NT2/D1 (cell line): Measurements from ENCODE around the gene GPX2.

Source experiments
- DNase-seq: peaks from one replicate; pipeline ENCODE4 v3.0.0-alpha.2; 2011; ENCODE audit warnings: low read depth, low spot score
- H3K27me3 ChIP-seq: 2 replicates; pipeline ENCODE4 v1.6.0; 2011; ENCODE audit warnings: mild to moderate bottlenecking; ENCODE audit not compliant: insufficient read length, insufficient read depth
- H3K36me3 ChIP-seq: 2 replicates; pipeline ENCODE4 v1.6.1; 2011; ENCODE audit warnings: mild to moderate bottlenecking, low read length, mixed read lengths; ENCODE audit not compliant: insufficient read depth, insufficient read length
- H3K4me1 ChIP-seq: 2 replicates; pipeline ENCODE4 v1.5.1; 2011; ENCODE audit not compliant: insufficient read depth, insufficient read length
- H3K4me3 ChIP-seq: 2 replicates; pipeline ENCODE4 v1.5.1; 2011; ENCODE audit warnings: low read depth; ENCODE audit not compliant: insufficient read length
- H3K9ac ChIP-seq: 2 replicates; pipeline ENCODE4 v1.6.0; 2011; ENCODE audit warnings: low read depth; ENCODE audit not compliant: insufficient read length
- H3K9me3 ChIP-seq: 2 replicates; pipeline ENCODE4 v1.5.1; 2011; ENCODE audit warnings: mild to moderate bottlenecking, low read length; ENCODE audit not compliant: insufficient read depth
- SUZ12 ChIP-seq: IDR thresholded peaks from 2 replicates; pipeline ENCODE4 v1.6.1; 2011; ENCODE audit not compliant: insufficient read length, insufficient read depth; ENCODE audit errors: extremely low read depth
- YY1 ChIP-seq: IDR thresholded peaks from 2 replicates; pipeline ENCODE4 v1.6.1; 2011; ENCODE audit not compliant: insufficient read length, insufficient read depth
- ZNF274 ChIP-seq: IDR thresholded peaks from 2 replicates; pipeline ENCODE4 v1.6.1; 2011; ENCODE audit warnings: mild to moderate bottlenecking, low read depth, low read length

Gene GPX2

GRCh38 chr14:64979336-64980074 lies 37.0 kb upstream of the GPX2 start:
- Histone ChIP-seq H3K4me1 (peaks cover 2% of the 10 kb centered on the region), H3K9me3 (no peaks in the 10 kb centered on the region), H3K36me3 (no peaks in the 10 kb centered on the region), H3K4me3 (no peak overlapping the region), H3K27me3 (no peaks in the 10 kb centered on the region), H3K9ac (no peak overlapping the region)
- no peak for TF ChIP-seq ZNF274
- TF ChIP-seq YY1: no peak
- no peak for TF ChIP-seq SUZ12
- DNase-seq: no peak

GRCh38 chr14:64974563-64974962 lies 32.0 kb upstream of the GPX2 start:
- Histone ChIP-seq H3K9me3 (no peaks in the 10 kb centered on the region), H3K27me3 (peaks cover 6% of the 10 kb centered on the region), H3K36me3 (no peaks in the 10 kb centered on the region), H3K9ac (peak overlapping the region; percentile 56), H3K4me3 (no peak overlapping the region), H3K4me1 (peaks cover 5% of the 10 kb centered on the region)
- peak; percentile 50 for DNase-seq
- TF ChIP-seq SUZ12: no peak

- Histone ChIP-seq H3K36me3 (no peaks in the 10 kb centered on the region), H3K9me3 (no peaks in the 10 kb centered on the region), H3K9ac (no peak overlapping the region), H3K27me3 (peaks cover 6% of the 10 kb centered on the region), H3K4me3 (no peak overlapping the region), H3K4me1 (peaks cover 3% of the 10 kb centered on the region)
- no peak for DNase-seq
- TF ChIP-seq YY1: no peak
- TF ChIP-seq SUZ12: no peak
- TF ChIP-seq ZNF274: no peak
These were observed 31.3 kb upstream of the GPX2 start for GRCh38 chr14:64973826-64974225.

GRCh38 chr14:64973026-64973442 lies 30.5 kb upstream of the GPX2 start:
- no peaks in the 10 kb centered on the region for H3K9me3 ChIP-seq
- TF ChIP-seq ZNF274 (no peak), SUZ12 (no peak), YY1 (no peak)
- H3K9ac ChIP-seq: no peak overlapping the region
- no peak for DNase-seq
- H3K4me1 ChIP-seq: peaks cover 4% of the 10 kb centered on the region
- peaks cover 3% of the 10 kb centered on the region for H3K36me3 ChIP-seq
- no peak overlapping the region for H3K4me3 ChIP-seq
- peaks cover 6% of the 10 kb centered on the region for H3K27me3 ChIP-seq

GRCh38 chr14:64971943-64972791 lies 29.6 kb upstream of the GPX2 start, which contains the start of gene RAB15:
Gene RAB15 (minus strand): TSS chr14:64972336. CDS start chr14:64972076, 260 bp downstream.
- DNase-seq: no peak
- no peak for TF ChIP-seq ZNF274
- Histone ChIP-seq H3K9me3 (no peaks in the 10 kb centered on the region), H3K36me3 (peaks cover 12% of the 10 kb centered on the region), H3K4me3 (peak within 1 kb of the TSS; percentile 65), H3K9ac (peak within 1 kb of the TSS; percentile 87), H3K27me3 (peaks cover 6% of the 10 kb centered on the region), H3K4me1 (peaks cover 6% of the 10 kb centered on the region)

GRCh38 chr14:64971491-64971942 lies 29.0 kb upstream of the GPX2 start:
- peak overlapping the region; percentile 87 for H3K9ac ChIP-seq
- no peaks in the 10 kb centered on the region for H3K9me3 ChIP-seq
- no peak for DNase-seq
- peaks cover 6% of the 10 kb centered on the region for H3K27me3 ChIP-seq
- peaks cover 6% of the 10 kb centered on the region for H3K4me1 ChIP-seq
- TF ChIP-seq YY1: no peak
- TF ChIP-seq ZNF274: no peak
- no peak for TF ChIP-seq SUZ12
- peak overlapping the region; percentile 65 for H3K4me3 ChIP-seq
- H3K36me3 ChIP-seq: peaks cover 15% of the 10 kb centered on the region

GRCh38 chr14:64970776-64971477 lies 28.4 kb upstream of the GPX2 start:
- Histone ChIP-seq H3K27me3 (peaks cover 6% of the 10 kb centered on the region), H3K9ac (peak overlapping the region; percentile 87), H3K4me3 (peak overlapping the region; percentile 65), H3K9me3 (no peaks in the 10 kb centered on the region), H3K36me3 (peaks cover 15% of the 10 kb centered on the region), H3K4me1 (peaks cover 6% of the 10 kb centered on the region)
- DNase-seq: no peak
- no peak for TF ChIP-seq ZNF274
- TF ChIP-seq YY1: no peak
- TF ChIP-seq SUZ12: no peak
